ENCODE data around the gene PRRT1.
"Not testable (repeated sequence)": the region's sequence is repeated elsewhere in the genome, so short reads cannot be mapped to it uniquely, and the experiment has no call there.

Gene PRRT1

GRCh38 chr6:32187725-32188380 lies 36.1 kb upstream of the PRRT1 start:
- not testable (repeated sequence) for DNase-seq

GRCh38 chr6:32187009-32187709 lies 35.4 kb upstream of the PRRT1 start:
- DNase-seq = no peak

- not testable (repeated sequence) for DNase-seq
Measured at GRCh38 chr6:32186151-32186840, 34.6 kb upstream of the PRRT1 start.

DNA sequence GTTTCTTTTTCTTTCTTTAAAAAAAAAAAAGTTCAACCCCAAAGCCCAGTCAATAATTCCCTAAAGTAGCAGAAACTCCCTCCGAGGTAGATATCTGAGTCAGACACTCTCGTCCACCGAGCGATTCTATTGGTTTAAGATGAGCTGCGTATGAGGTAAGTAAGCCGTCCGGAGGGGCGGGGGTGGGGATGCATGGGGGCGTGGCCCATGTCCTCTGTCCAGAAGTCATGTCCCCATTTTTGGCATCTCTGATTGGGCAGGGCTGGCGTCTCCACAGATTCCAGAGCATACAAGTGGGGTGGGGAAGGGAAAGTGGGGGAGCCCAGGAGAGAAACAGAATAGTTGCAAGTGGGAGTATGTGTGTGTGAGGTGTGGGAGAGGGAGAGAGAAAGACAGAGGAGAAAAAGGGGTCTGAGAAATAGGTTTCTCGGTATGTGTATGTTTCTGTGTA lies 34.0 kb upstream of the PRRT1 start:
- peak; percentile 87 for DNase-seq

- no peak for DNase-seq
Measured at GRCh38 chr6:32184084-32184640, 32.4 kb upstream of the PRRT1 start, which contains the start of gene AGER. Gene AGER, minus strand, starts transcription at chr6:32184253. Its CDS starts 31 bp downstream, at chr6:32184222.

- no peak for DNase-seq
Measured at GRCh38 chr6:32183483-32184083, 31.8 kb upstream of the PRRT1 start.

DNA sequence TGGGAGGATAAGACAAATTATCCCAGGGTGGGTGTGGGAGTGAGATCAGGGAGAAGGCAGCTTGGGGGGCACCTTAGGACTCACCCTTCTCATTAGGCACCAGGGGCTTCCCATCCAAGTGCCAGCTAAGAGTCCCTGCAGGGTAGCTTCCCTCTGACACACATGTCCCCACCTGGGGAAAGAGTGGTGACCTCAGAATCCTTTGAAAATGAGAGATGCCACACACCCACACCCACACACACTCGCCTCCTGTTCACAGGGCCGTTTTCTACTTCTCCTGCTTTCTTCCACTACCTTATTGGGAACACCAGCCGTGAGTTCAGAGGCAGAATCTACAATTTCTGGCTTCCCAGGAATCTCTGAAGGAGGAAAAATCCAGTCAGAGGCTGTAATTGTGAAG lies 31.3 kb upstream of the PRRT1 start:
- DNase-seq = no peak

GRCh38 chr6:32182555-32182981 lies 30.8 kb upstream of the PRRT1 start:
- DNase-seq = no peak

DNA sequence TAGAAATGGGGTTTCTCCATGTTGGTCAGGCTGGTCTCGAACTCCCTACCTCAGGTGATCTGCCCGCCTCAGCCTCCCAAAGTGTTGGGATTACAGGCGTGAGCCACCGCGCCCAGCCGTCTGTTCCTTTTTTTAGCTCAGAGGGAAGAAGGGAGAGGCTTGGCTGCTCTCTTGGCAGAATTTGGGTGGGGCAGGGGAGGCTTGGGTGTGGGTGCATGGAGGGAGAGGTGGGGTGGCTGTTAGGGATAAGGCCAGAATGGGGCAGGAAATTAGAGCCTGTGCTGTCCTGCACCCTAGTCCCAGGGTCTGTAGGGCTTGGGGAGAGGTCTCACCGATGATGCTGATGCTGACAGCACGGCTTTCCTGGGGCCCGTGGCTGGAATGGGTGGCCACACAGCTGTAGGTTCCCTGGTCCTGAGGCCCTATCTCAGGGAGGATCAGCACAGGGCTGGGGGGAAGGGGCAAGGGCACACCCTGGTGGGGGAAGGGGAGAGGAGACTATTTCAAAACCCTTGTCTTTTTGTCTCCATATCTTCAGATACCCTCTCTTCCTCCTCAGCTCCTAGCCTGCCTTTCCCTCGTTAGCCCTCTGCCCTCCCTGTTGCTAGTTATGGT lies 30.3 kb upstream of the PRRT1 start:
- no peak for DNase-seq

DNA sequence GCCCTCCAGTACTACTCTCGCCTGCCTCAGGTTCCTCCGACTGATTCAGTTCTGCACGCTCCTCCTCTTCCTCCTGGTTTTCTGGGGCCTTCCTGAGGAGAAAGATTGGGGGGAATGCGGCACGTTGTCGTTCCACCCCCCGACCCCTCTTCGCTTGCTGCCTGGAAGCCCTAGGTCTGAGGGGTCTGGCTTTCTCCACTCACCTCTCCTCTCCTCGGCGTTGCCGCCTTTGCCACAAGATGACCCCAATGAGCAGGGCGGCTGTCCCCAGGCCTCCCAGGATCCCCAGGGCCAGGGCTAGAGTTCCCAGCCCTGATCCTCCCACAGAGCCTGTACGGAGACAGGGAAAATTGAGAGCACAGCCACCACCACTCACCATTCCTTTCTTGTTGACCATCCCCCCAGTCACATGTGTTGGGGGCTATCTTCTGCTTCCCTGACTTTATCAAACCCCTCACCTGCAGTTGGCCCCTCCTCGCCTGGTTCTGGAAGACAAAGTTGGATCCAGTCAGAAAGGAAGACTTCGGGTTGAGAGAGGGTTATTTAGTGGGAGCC lies 29.5 kb upstream of the PRRT1 start:
- DNase-seq = no peak

GRCh38 chr6:32179766-32180405 lies 28.1 kb upstream of the PRRT1 start:
- DNase-seq = no peak

- DNase-seq = no peak
Measured at GRCh38 chr6:32178547-32179440, 27.1 kb upstream of the PRRT1 start.

- peak; percentile 100 for DNase-seq
Measured at GRCh38 chr6:32177788-32178546, 26.2 kb upstream of the PRRT1 start, which contains the start of gene RNF5. Gene RNF5, plus strand, starts transcription at chr6:32178405. Its CDS starts 107 bp downstream, at chr6:32178512.

DNA sequence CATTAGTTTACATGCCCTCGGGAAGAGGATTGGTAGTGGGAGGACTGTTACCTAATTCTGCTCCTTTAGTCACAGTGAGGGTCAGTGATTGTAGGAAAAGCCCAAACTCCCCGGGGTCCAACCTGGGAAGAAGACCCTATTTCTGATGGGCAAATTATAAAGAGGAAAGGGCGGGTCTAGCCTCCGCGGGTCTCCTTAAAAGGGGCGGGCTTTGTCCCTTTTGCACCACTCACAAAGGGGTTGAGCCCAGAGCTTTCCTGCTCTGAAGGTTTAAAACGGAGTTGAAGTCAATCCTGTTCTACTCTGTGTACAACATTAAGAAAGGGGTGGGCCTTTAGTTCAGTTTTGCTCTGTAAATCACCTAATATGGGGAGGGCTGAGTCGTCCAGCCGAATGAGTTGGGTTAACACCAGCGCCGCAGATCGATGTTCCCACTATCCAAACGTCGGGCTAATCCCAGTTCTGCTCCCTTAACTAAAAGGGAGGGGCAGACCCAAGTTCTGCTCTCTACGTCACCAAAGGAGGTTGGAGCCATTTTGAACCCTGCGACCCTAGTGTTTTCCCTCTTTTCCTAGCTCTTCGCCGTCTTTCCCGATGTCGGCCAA lies 25.5 kb upstream of the PRRT1 start:
- peak; percentile 42 for DNase-seq

GRCh38 chr6:32176476-32177182 lies 24.9 kb upstream of the PRRT1 start:
- no peak for DNase-seq

DNA sequence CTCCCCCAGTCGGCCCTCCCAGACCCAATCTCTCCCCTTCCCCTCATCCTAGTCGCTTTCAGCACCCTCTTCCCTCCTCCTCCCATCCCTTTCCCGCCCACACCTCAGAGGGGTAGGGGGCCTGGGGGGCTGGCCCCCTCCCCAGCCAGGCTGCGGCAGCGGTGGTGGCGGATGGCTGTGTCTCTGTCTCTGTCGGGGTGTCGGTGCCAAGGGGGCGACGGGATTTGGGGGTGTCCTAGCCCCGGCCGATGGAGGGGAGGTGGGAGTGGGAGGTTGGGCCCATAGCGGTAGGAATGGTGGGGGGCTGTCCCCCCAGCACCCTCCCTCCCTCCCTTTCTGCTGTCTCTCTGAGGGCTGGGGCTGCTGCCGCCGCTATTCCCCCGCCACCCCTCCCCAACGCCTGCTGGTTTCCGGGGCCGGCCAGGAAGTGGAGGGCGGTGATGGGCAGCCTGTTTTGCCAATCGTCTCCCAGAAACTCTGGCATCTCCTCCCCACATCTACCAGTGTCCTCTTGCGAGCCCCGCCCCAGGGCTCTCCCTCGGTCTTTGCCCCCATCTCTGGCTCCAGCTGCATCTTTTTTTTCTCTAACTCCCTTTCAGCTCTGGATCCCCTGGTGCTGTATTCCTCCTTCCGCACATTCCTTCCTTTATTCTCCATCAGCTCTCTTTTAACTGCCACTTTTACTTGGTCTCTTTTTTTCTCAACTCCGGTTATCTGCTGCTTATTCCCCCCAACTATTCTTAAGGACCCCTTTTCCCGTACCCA lies 24.2 kb upstream of the PRRT1 start, which contains the start of gene AGPAT1:
TSS of gene AGPAT1 (minus strand) at position 374 of the 765 bp plus-strand sequence. CDS start 4,588 bp downstream, outside the sequence.
- peak; percentile 98 for DNase-seq

GRCh38 chr6:32175322-32175710 lies 23.6 kb upstream of the PRRT1 start:
- DNase-seq = no peak
